Measurements from ENCODE around the gene DDX24.

- peak; percentile 50 for TF ChIP-seq CTCF (IDR thresholded peaks at IDR 0.05; ENCODE audit: low read depth, low read length)
- no peak for TF ChIP-seq POLR2A (IDR thresholded peaks at IDR 0.05; ENCODE audit: extremely low read depth, insufficient read length)
- no peak for TF ChIP-seq MYC (IDR thresholded peaks at IDR 0.05; ENCODE audit: low read depth, low read length)
- no peak for TF ChIP-seq MAX (IDR thresholded peaks at IDR 0.05; ENCODE audit: low read depth, low read length)
These were observed 75.5 kb downstream of the DDX24 start for GRCh38 chr14:94005324-94006073.
